Naive thymus-derived CD8-positive, alpha-beta T cell (primary cell): ENCODE results near the gene RACGAP1. TPM values are rescaled to one million over a fixed set of nuclear protein-coding genes. Genes with fewer than 3 reads are reported as not detected.

Experiments used
- ATAC-seq, 2 donors: fragments of 150-1000 bp; cut with Tn5 transposase in 1 of 2; sonication (Bioruptor Pico), chemical (Tn5 transposase) in 1 of 2; 1 replicate in 1 of 2; 2 replicates in 1 of 2; pipeline ENCODE4 v1.10.0; 2021; ENCODE audit warnings: mild to moderate bottlenecking in 2 of 2, moderate library complexity in 2 of 2
- POLR2A ChIA-PET: fragments of 350-600 bp; sonication (Branson Sonifier 250); formaldehyde crosslinking; loops from one replicate; lab custom pipeline; 2021; ENCODE audit warnings: antibody characterized with exemption; lab: Charles Lee
- DNase-seq, 10 donors: peaks; one replicate each; pipeline versions ENCODE4 v3.0.0 to v3.0.0-alpha.2; 2020 to 2022
- H3K27ac Mint-ChIP-seq, 10 donors: one replicate each; pipeline ENCODE4 v1.8.0; 2020 to 2022; ENCODE audit warnings: mild to moderate bottlenecking in 10 of 10, mixed read lengths in 10 of 10, moderate library complexity in 4 of 10, inconsistent platforms in 1 of 10
- H3K27me3 Mint-ChIP-seq, 5 donors: one replicate each; pipeline ENCODE4 v1.8.0; 2021 to 2022; ENCODE audit warnings: mixed read lengths in 5 of 5
- H3K36me3 Mint-ChIP-seq, 3 donors: one replicate each; pipeline ENCODE4 v1.8.0; 2020 to 2022; ENCODE audit warnings: mixed read lengths in 3 of 3, mild to moderate bottlenecking in 2 of 3, inconsistent platforms in 1 of 3
- H3K4me1 Mint-ChIP-seq, 4 donors: one replicate each; pipeline ENCODE4 v1.8.0; 2021 to 2022; ENCODE audit warnings: mixed read lengths in 4 of 4
- H3K4me3 Mint-ChIP-seq, 10 donors: one replicate each; pipeline ENCODE4 v1.8.0; 2020 to 2022; ENCODE audit warnings: mild to moderate bottlenecking in 10 of 10, mixed read lengths in 10 of 10, moderate library complexity in 6 of 10, inconsistent platforms in 1 of 10
- H3K9me3 Mint-ChIP-seq, 9 donors: one replicate each; pipeline ENCODE4 v1.8.0; 2020 to 2022; ENCODE audit warnings: mixed read lengths in 9 of 9, mild to moderate bottlenecking in 3 of 9, inconsistent platforms in 1 of 9, moderate library complexity in 1 of 9
- polyA plus RNA-seq, 3 donors: library from polyadenylated mRNA; unstranded; fragments of 300-500 nt; fragmentation: Illumina TruSeq; gene quantifications; one replicate each; pipeline ENCODE4 v1.2.3, GENCODE V29; 2021
- total RNA-seq, 8 experiments: library from RNA in 2 of 8; stranded (reverse) in 2 of 8; gene quantifications; one replicate each; pipeline ENCODE4 v1.2.3 and lab custom pipeline; 2021 to 2026

Gene RACGAP1, protein sequence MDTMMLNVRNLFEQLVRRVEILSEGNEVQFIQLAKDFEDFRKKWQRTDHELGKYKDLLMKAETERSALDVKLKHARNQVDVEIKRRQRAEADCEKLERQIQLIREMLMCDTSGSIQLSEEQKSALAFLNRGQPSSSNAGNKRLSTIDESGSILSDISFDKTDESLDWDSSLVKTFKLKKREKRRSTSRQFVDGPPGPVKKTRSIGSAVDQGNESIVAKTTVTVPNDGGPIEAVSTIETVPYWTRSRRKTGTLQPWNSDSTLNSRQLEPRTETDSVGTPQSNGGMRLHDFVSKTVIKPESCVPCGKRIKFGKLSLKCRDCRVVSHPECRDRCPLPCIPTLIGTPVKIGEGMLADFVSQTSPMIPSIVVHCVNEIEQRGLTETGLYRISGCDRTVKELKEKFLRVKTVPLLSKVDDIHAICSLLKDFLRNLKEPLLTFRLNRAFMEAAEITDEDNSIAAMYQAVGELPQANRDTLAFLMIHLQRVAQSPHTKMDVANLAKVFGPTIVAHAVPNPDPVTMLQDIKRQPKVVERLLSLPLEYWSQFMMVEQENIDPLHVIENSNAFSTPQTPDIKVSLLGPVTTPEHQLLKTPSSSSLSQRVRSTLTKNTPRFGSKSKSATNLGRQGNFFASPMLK
- total RNA-seq (10 to 100 TPM; 11.0 to 12.8 TPM), polyA plus RNA-seq (10 to 100 TPM in 1 of 3 donors, 1 to 10 TPM in 2; 8.4 to 11.5 (median 8.6) TPM), total RNA-seq (lab: John Stamatoyannopoulos, UW) (4.9 to 23.0 (median 16.8) reads per million in 6 experiments)

DNA sequence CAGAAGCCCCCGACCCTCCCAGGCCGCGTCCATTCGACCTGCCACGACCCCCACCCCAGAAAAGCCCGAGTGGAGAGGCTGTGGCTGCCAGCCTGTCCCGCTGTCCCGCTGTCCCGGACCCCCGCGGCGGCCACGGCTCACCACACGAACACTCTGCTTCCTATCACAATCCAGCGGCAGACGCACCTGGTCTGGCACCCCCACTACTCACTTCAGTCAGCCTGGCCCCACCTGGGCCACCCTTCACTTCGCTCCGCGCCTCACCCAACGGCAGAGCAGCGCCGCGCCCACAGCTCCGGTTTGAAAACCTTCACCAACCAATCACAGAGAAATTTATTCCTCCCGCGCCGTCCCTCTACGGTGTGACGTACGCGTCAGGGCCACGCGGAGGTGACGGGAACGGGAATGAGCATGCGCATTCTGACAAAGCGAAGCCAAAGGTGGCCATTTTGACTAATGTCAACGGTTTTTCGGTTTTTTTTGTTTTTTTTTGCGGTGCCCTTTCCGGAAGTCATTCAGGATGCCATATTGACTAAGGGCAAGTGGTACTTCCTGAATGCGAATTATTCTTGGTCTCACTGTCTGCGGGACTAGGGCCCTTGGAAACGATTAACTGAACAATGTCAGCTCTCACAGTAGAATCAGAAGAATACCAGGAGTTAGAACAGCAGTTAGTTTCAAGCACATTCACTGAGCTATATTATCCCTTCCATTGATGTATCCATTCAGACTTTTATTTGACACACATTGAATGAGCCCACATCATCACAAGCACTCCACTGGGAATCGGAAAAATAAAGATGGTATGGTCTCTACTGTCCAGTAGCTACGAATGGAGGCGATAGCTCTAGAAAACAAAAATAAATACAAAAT, at the start of gene RACGAP1:
TSS of gene RACGAP1 (minus strand) at position 308 of the 873 bp plus-strand sequence. CDS start 8,779 bp downstream, outside the sequence.
- H3K27me3 Mint-ChIP-seq = peaks cover 0 to 6% (median 1%) of the 10 kb centered on the region in 5 donors
- peak within 1 kb of the TSS; percentile 89 to 100 (median 98) for H3K4me3 Mint-ChIP-seq
- H3K27ac Mint-ChIP-seq = peak within 1 kb of the TSS; percentile 83 to 97 (median 94)
- DNase-seq = peak; percentile 83 to 99 (median 96)
- POLR2A ChIA-PET = interaction anchor here (0.5 to 1.5 kb wide), 11 partner anchors 58 to 739 kb away, joined by 3 to 6 read pairs (median 3); partner anchors contain the start of genes ATF1, BCDIN3D, CERS5 and KCNH3
- peak; percentile 97 to 98 for ATAC-seq
- no peaks in the 10 kb centered on the region for H3K9me3 Mint-ChIP-seq
- H3K36me3 Mint-ChIP-seq = peaks cover 0 to 4% (median 0%) of the 10 kb centered on the region in 3 donors
- H3K4me1 Mint-ChIP-seq = peaks cover 7 to 21% (median 16%) of the 10 kb centered on the region in 4 donors

DNA sequence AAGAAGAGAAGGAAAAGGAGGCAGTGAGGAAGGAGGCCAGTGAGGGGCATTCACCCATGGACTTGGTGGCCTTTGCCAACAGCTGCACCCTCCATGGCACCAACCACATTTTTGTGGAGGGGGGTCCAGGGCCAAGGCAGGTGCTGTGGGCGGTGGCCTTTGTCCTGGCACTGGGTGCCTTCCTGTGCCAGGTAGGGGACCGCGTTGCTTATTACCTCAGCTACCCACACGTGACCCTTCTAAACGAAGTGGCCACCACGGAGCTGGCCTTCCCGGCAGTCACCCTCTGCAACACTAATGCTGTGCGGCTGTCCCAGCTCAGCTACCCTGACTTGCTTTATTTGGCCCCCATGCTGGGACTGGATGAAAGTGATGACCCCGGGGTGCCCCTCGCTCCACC, 48.4 kb upstream of the RACGAP1 start:
- no peak for DNase-seq
- H3K4me1 Mint-ChIP-seq = peaks cover 6 to 17% (median 12%) of the 10 kb centered on the region in 4 donors
- no peaks in the 10 kb centered on the region for H3K9me3 Mint-ChIP-seq
- H3K27me3 Mint-ChIP-seq = no peaks in the 10 kb centered on the region
- H3K4me3 Mint-ChIP-seq = no peak overlapping the region
- no peaks in the 10 kb centered on the region for H3K36me3 Mint-ChIP-seq
- POLR2A ChIA-PET = interaction anchor here (1.0 to 1.6 kb wide), 3 partner anchors 38 to 101 kb away, joined by 3 to 9 read pairs (median 7); partner anchors contain the start of gene COX14
- H3K27ac Mint-ChIP-seq = no peak overlapping the region
- ATAC-seq = no peak

DNA sequence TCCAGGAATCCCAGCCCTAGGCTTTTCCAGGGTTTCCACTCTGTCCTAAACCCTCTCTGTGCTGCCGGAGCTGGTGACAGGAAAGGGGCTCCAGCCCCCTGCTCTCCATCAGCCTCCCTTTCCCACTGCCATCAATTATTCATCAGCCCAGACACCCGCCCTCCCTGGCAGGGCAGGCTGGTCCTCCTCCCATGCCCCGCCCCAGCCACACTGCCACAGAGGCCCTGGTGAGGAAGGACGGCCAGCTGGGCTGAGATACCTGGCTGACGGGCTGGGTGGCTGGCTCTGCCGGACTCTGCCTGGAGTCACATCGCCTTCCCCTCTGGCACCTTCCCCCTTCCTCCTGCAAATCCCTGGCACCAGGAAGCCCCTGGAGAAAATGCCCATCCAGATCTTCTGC, 47.9 kb upstream of the RACGAP1 start:
- peaks cover 6 to 17% (median 12%) of the 10 kb centered on the region in 4 donors for H3K4me1 Mint-ChIP-seq
- H3K27ac Mint-ChIP-seq = no peak overlapping the region
- DNase-seq (no peak), ATAC-seq (no peak)
- no peaks in the 10 kb centered on the region for H3K27me3 Mint-ChIP-seq
- H3K4me3 Mint-ChIP-seq = no peak overlapping the region
- H3K9me3 Mint-ChIP-seq = no peaks in the 10 kb centered on the region
- no peaks in the 10 kb centered on the region for H3K36me3 Mint-ChIP-seq
- POLR2A ChIA-PET = no interaction called here

DNA sequence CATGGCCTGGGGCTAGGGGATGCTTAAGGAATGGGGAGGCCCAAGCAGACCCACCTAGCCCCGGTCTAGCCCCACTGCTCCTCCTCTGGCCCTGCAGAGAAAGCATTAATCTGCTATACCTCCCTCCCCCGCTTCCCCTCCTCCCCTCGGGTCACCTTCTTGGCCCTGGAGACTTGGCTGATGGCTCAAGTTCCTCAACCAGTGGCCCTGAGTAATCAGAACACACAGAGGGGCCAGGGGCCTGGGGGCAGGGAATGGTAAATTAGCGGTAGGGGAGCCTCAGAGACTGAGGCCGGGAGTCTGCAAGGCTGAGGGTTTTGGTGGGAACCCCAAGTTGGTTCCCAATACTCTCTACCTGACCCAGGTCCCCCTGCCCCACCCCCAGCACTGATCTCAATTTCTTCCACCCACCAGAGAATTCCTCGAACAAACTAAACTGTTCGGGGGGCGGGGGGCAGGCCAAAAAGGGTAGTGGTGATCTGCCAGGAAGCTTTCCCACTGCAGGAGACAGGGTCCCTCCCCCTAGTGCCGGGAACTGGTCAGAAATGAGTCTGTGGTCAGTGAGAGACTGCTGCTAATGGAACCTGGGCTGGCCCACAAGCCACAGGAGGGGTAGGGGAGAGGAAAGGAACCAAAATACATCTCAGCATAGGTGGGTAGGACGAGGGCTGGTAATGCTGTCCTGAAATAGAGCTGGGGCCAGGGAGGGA, 47.1 kb upstream of the RACGAP1 start:
- H3K4me1 Mint-ChIP-seq = peaks cover 6 to 17% (median 11%) of the 10 kb centered on the region in 4 donors
- POLR2A ChIA-PET = interaction anchor here (1.4 kb wide), 1 partner anchor 14 kb away, joined by 4 read pairs; no protein-coding TSS in a partner anchor
- H3K4me3 Mint-ChIP-seq = no peak overlapping the region
- no peaks in the 10 kb centered on the region for H3K9me3 Mint-ChIP-seq
- DNase-seq (no peak), ATAC-seq (no peak)
- H3K27me3 Mint-ChIP-seq = no peaks in the 10 kb centered on the region
- no peaks in the 10 kb centered on the region for H3K36me3 Mint-ChIP-seq
- H3K27ac Mint-ChIP-seq = no peak overlapping the region

DNA sequence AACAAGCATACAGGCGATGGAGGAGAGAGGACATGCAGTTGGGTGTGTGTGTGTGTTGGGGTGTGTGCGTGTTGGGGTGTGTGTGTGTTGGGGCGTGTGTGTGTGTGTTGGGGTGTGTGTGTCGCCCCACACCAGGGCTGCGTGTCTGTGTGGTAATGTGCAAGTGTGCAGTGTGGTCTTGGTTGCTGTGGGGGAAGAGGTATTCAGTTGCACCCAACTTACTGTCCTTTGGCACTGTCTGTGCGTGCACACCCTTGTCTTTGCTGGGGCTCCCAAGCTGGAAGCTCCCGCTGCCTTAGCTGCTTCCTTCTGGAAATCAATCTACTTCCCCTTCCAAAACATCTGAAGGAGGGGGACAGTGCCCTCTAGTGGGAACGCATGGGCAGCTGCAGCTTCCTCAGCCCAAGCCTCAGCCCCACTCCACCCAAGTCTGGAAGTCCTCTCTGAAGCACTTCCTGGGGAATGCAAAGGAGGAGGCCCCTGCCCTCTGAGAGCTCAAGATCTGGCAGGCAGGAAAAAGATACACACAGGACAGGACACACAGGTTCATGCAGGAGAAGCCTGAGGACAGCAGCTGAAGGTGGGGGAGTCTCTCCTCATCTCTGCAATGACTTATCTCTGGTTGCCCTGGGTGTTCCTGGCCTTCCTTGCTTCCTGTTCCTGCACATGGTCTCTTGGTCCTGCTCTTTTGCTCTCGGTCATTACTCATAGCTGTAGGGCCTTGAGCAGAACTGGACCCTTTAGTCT, 45.2 kb upstream of the RACGAP1 start:
- POLR2A ChIA-PET = interaction anchor here (0.5 to 1.4 kb wide), 5 partner anchors 12 to 31 kb away, joined by 3 to 6 read pairs (median 4); no protein-coding TSS in a partner anchor
- Mint-ChIP-seq H3K9me3 (no peaks in the 10 kb centered on the region), H3K36me3 (no peaks in the 10 kb centered on the region), H3K27me3 (no peaks in the 10 kb centered on the region), H3K27ac (peak overlapping the region in 2 of 10 donors; percentile 21 to 43), H3K4me1 (peaks cover 6 to 17% (median 11%) of the 10 kb centered on the region in 4 donors), H3K4me3 (no peak overlapping the region)
- peak; percentile 63 to 66 for ATAC-seq
- DNase-seq = peak; percentile 29 to 81 (median 63)

DNA sequence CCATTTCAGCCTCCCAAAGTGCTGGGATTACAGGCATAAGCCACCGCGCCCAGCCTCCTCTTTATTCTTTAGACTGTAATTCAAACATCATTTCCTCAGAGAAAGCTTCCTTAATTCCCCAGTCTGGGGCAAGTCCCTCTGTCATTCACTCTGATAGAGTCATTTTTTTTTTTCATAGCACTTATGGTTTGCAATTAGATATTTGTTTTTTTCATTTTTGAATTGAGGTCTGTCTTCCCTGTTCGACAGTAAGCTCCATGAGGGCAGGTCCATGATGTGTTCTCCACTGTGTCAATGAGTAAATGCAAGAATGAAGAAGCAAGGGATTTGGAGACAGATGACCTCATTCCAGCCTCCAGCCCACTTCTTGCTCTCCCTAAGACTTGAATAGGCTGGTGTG, 44.2 kb upstream of the RACGAP1 start:
- peaks cover 4 to 10% (median 7%) of the 10 kb centered on the region in 4 donors for H3K4me1 Mint-ChIP-seq
- no peaks in the 10 kb centered on the region for H3K36me3 Mint-ChIP-seq
- ATAC-seq (no peak), DNase-seq (no peak)
- H3K9me3 Mint-ChIP-seq = no peaks in the 10 kb centered on the region
- POLR2A ChIA-PET = interaction anchor here (0.6 kb wide), 1 partner anchor 153 kb away, joined by 3 read pairs; no protein-coding TSS in a partner anchor
- H3K27ac Mint-ChIP-seq = no peak overlapping the region
- H3K4me3 Mint-ChIP-seq = no peak overlapping the region
- peaks cover 0 to under 1% (median 0%) of the 10 kb centered on the region in 5 donors for H3K27me3 Mint-ChIP-seq

DNA sequence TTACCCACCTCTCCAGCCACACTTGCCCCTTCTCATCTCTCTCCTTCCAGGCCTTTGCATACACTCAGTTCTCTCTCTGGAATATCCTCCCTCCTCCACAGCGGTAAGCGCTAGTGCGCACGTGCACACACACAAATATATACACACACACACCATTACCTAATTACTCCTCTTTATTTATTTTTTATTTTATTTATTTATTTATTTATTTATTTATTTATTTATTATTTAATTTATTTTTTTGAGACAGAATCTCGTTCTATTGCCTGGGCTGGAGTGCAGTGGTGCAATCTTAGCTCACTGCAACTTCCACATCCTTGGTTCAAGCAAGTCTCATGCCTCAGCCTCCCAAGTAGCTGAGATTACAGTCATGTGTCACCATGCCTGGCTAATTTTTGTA, 43.8 kb upstream of the RACGAP1 start:
- Mint-ChIP-seq H3K9me3 (no peaks in the 10 kb centered on the region), H3K36me3 (no peaks in the 10 kb centered on the region), H3K4me1 (peaks cover 4 to 10% (median 7%) of the 10 kb centered on the region in 4 donors), H3K27ac (no peak overlapping the region), H3K27me3 (peaks cover 0 to 1% (median 0%) of the 10 kb centered on the region in 5 donors), H3K4me3 (no peak overlapping the region)
- ATAC-seq = no peak
- POLR2A ChIA-PET = interaction anchor here (0.6 kb wide), 1 partner anchor 154 kb away, joined by 3 read pairs; no protein-coding TSS in a partner anchor
- no peak for DNase-seq

DNA sequence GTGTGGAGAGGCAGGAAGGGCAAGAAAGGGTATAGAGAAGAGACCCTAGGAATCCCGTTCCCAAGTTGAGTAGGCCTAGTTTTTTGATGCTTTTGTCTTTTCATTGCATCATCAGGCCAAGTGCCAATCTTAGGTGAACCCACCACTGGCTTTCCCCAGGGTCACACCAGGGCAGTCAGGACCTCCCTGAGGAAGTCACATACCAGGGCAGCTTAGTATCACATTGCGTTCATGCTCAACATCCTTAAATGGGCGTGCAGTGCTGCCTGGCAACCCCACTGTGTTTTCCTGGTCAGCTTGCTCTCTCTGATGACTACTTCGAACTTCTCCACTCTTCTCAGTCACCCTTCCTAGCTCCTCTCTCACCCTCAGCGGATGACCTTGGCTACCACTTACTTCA, 41.1 kb upstream of the RACGAP1 start:
- POLR2A ChIA-PET = interaction anchor here (1.0 kb wide), 1 partner anchor 19 kb away, joined by 4 read pairs; the partner anchor contains the start of gene SMARCD1
- no peak for ATAC-seq

DNA sequence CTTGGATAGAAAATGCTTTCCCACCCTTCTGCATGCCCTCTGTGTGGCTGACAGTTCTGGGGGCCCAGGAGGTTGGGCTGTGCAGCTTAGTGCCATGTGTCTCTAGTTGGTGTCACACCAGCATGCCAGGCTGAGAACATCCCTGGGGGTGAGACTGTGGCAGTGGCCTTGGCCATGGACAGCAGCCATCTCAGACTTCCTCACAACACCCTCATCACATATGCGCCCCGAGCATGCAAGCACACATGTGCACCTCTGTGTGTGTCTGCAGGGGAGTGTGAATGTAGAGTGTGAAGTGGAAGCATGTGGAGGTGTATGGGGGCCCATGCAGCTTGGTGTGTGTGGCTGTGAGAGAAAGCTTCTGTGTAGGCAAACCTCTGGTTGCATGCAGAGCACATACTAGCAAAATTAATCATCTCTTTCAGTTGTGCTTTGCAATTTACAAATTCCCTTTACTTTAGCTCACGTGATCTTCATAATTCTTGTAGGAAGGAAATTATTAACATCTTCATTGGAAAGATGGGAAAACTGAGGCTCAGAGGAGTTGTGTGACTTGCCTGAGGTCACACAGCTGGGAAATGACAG, 40.5 kb upstream of the RACGAP1 start:
- H3K4me1 Mint-ChIP-seq = peaks cover 12 to 24% (median 19%) of the 10 kb centered on the region in 4 donors
- no peaks in the 10 kb centered on the region for H3K36me3 Mint-ChIP-seq
- H3K9me3 Mint-ChIP-seq = no peaks in the 10 kb centered on the region
- peaks cover 0 to 5% (median 0%) of the 10 kb centered on the region in 5 donors for H3K27me3 Mint-ChIP-seq
- DNase-seq = peak in 1 of 10 donors; percentile 43
- no peak for ATAC-seq
- H3K4me3 Mint-ChIP-seq = no peak overlapping the region
- H3K27ac Mint-ChIP-seq = peak overlapping the region in 1 of 10 donors; percentile 61
- POLR2A ChIA-PET = interaction anchor here (1.0 kb wide), 1 partner anchor 19 kb away, joined by 4 read pairs; the partner anchor contains the start of gene SMARCD1

More for the DNA sequence above, 41.1 kb upstream of the RACGAP1 start:
- H3K27me3 Mint-ChIP-seq = peaks cover 0 to 5% (median 0%) of the 10 kb centered on the region in 5 donors
- DNase-seq = peak in 1 of 10 donors; percentile 35
- H3K36me3 Mint-ChIP-seq = no peaks in the 10 kb centered on the region
- peaks cover 7 to 19% (median 14%) of the 10 kb centered on the region in 4 donors for H3K4me1 Mint-ChIP-seq
- H3K9me3 Mint-ChIP-seq = no peaks in the 10 kb centered on the region
- H3K27ac Mint-ChIP-seq = no peak overlapping the region
- H3K4me3 Mint-ChIP-seq = no peak overlapping the region

DNA sequence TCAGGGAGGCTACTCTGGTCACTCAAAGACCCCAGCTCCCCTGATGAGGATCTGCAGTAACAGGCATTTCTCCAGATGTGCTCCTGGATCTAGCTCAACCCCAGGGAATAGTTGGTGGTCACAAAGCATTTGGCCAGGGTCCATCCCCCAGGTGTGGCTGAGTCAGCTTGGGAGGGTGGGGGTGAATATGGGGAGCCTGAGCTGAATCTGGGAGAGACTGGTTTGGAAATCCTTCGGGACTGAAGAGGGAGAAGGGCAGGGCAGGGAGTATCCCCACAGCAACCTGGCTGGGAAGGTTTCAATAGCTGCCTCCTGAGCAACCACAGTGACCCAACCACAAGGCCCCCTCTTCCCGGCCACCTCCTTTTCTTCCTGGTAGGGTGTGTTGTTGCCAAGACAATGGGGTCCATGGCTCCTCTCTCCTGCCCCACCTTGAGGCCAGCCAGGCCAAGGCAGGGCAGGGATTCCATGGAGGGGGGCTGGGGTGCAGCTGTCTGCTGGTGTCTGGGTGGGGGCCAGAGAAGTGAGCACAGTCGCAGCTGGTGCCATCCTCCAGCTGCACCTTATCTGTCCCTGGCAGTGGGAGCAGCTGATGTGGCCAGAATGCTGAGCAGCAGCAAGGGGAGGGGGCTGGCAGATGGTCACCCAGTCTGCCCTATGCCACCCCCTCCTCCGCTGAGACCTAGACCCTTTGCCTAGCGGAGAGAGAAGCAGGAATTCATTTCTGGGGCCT, 37.6 kb upstream of the RACGAP1 start:
- peaks cover 30 to 42% (median 36%) of the 10 kb centered on the region in 4 donors for H3K4me1 Mint-ChIP-seq
- no peaks in the 10 kb centered on the region for H3K36me3 Mint-ChIP-seq
- DNase-seq = peak in 1 of 10 donors; percentile 43
- no peak overlapping the region for H3K27ac Mint-ChIP-seq
- no peak for ATAC-seq
- no peaks in the 10 kb centered on the region for H3K9me3 Mint-ChIP-seq
- no peak overlapping the region for H3K4me3 Mint-ChIP-seq
- peaks cover 0 to 11% (median 0%) of the 10 kb centered on the region in 5 donors for H3K27me3 Mint-ChIP-seq
- POLR2A ChIA-PET = no interaction called here
